Kidney (tissue), 14 donors: ENCODE measurements around the gene AFAP1L2. TPM values are rescaled to one million over a fixed set of nuclear protein-coding genes. Genes with fewer than 3 reads are reported as not detected.

Experiments used
- DNase-seq, 5 donors: peaks; one replicate each; pipeline ENCODE4 v3.0.0-alpha.2; 2013 to 2020
- FAIRE-seq: peaks from 2 replicates; lab custom pipeline; 2012; peaks lifted over from hg19 to GRCh38; lab: Jason Lieb, UNC
- H3K27ac ChIP-seq, 2 donors: one replicate each; pipeline ENCODE4 v1.7.0; 2013; ENCODE audit warnings: low read depth in 2 of 2, low read length in 2 of 2, inconsistent platforms in 1 of 2
- H3K27me3 ChIP-seq: one replicate; pipeline ENCODE4 v1.7.1; 2013; ENCODE audit warnings: low read length, inconsistent platforms; ENCODE audit not compliant: control insufficient read depth, insufficient read depth
- H3K36me3 ChIP-seq, 3 donors: one replicate each; pipeline versions ENCODE4 v1.7.0 to v1.7.1; 2013; ENCODE audit warnings: low read length in 3 of 3, control low read depth in 1 of 3, inconsistent platforms in 1 of 3; ENCODE audit not compliant: insufficient read depth in 3 of 3, control insufficient read depth in 2 of 3
- H3K4me1 ChIP-seq, 3 donors: one replicate each; pipeline versions ENCODE4 v1.7.0 to v1.7.1; 2013; ENCODE audit warnings: low read length in 3 of 3, inconsistent platforms in 1 of 3, low read depth in 1 of 3; ENCODE audit not compliant: control insufficient read depth in 2 of 3, insufficient read depth in 2 of 3
- H3K4me3 ChIP-seq, 3 donors: one replicate each; pipeline versions ENCODE4 v1.7.0 to v1.8.1; 2013; ENCODE audit warnings: low read length in 3 of 3, control low read depth in 1 of 3, inconsistent platforms in 1 of 3
- H3K9ac ChIP-seq, 3 donors: one replicate each; pipeline versions ENCODE4 v1.7.0 to v1.7.1; 2013; ENCODE audit warnings: low read length in 3 of 3, control low read depth in 1 of 3, inconsistent platforms in 1 of 3
- H3K9me3 ChIP-seq, 3 donors: one replicate each; pipeline versions ENCODE4 v1.7.0 to v1.7.1; 2013; ENCODE audit warnings: low read length in 3 of 3, control low read depth in 1 of 3, inconsistent platforms in 1 of 3; ENCODE audit not compliant: control insufficient read depth in 2 of 3, insufficient read depth in 1 of 3
- CTCF ChIP-seq: IDR thresholded peaks from 3 replicates; pipeline ENCODE4 v1.5.1; 2012; ENCODE audit warnings: mild to moderate bottlenecking, moderate library complexity, borderline replicate concordance; ENCODE audit not compliant: insufficient read depth; ENCODE audit errors: extremely low read depth
- intact Hi-C: fragments of 100-400 bp; cut with DNase I; formaldehyde crosslinking; loops from one replicate; pipeline ENCODE4 v1.11.1; 2022
- polyA plus RNA-seq: library from polyadenylated mRNA; stranded (reverse); fragments of 350-450 nt; fragmentation: Illumina TruSeq; extraction: RNeasy Lipid Tissue Mini Kit (QIAGEN cat#74804); gene quantifications from one replicate; pipeline ENCODE4 v1.2.3, GENCODE V29; 2014; ENCODE audit warnings: low read depth, low replicate concordance; ENCODE audit not compliant: insufficient read depth
- total RNA-seq: library from RNA; stranded (reverse); fragmentation: NEBNext Ultra II Directional; extraction: Animal tissue kit (Norgen Biotek cat#: 25700); gene quantifications from one replicate; pipeline ENCODE4 v1.2.1, GENCODE V29; 2021
- donor health status: control.
- donor health status: control.
- donor health status: control.
- donor health status: control.
- donor health status: control.
- donor health status: DM: yes; HTN: yes; CAD: no.
- donor health status: Normal renal cell carcinoma (clear cell type).

AFAP1L2 gene
- total and polyA plus RNA-seq, 2 donors from 2014 or later = 19.8 to 24.0 TPM

- no peak overlapping the region for H3K9ac ChIP-seq
- no peaks in the 10 kb centered on the region for H3K4me1 ChIP-seq
- H3K9me3 ChIP-seq = no peaks in the 10 kb centered on the region
- H3K4me3 ChIP-seq = no peak overlapping the region
- no peak for TF ChIP-seq CTCF
- H3K36me3 ChIP-seq = peaks cover 0 to 13% (median 0%) of the 10 kb centered on the region in 3 donors
- H3K27ac ChIP-seq = no peak overlapping the region
- intact Hi-C loops = no loop called here
- DNase-seq (no peak), FAIRE-seq (no peak)
- H3K27me3 ChIP-seq = no peaks in the 10 kb centered on the region
These were observed 81.3 kb downstream of the AFAP1L2 start for GRCh38 chr10:114323023-114323422.

DNA sequence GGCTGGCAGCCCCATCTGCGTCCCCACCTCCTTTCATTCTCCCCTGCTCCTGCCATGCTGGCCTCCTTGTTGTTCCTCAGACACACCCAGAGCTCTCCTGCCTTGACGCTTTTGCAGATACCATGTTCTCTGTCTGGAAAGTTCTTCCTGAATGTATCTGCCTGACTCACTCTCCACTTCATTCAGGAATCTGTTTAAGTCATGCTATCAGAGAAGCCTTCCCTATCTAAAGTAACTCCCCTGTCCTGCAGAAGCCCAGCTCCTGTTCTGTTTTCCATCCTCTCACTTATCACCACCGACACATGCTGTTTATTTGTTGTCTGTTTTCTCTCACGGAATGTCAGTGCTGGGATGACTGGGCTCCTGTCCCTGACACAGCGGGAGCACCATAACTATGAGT, 82.0 kb downstream of the AFAP1L2 start:
- H3K9me3 ChIP-seq = no peaks in the 10 kb centered on the region
- peaks cover 0 to 13% (median 0%) of the 10 kb centered on the region in 3 donors for H3K36me3 ChIP-seq
- intact Hi-C loops = no loop called here
- no peaks in the 10 kb centered on the region for H3K4me1 ChIP-seq
- FAIRE-seq (no peak), DNase-seq (no peak)
- H3K27ac ChIP-seq = no peak overlapping the region
- H3K4me3 ChIP-seq = no peak overlapping the region
- TF ChIP-seq CTCF = no peak
- H3K9ac ChIP-seq = no peak overlapping the region
- no peaks in the 10 kb centered on the region for H3K27me3 ChIP-seq

DNA sequence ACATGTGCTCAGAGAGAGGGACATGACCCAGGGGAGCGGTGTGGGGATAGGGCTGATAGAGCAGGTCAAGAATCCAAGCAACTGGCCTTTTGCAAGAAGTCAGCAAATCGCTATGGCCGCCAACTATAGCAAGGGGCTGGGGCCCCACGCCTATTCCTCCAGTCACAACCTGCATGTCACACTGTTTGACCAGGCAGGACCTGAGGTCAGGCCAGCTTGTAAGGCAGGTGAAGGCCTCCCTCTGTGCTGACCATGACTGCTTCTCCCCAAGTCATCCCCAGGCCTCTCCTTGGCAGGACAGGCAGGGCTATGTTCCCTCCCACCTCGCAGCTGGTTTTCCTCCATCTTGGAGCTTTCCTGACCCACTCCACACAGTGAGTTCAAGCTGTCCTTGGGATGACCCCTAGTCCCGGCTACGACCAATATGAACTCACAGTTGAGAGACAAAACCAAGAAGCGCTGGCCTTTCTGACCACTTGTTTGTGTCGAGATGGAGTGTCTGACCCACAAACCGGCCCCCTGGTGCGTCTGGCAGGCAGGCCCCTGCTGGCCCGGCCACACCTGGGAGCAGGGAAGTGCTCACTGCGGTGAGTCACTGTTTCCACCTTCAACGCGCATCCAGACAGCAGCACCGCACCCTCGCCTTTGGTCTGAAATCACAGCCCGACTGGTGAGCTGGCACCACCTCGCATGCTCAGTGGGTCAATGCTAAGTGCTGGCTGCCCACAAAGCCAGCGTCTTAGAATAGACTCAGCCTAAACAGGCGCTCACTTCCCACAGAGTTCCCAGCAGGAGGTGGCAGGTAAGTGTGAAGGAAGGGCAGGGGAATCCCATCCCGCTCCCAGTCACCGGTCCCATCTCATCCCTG, 83.8 kb downstream of the AFAP1L2 start:
- Histone ChIP-seq H3K9ac (no peak overlapping the region), H3K27me3 (no peaks in the 10 kb centered on the region), H3K27ac (no peak overlapping the region), H3K4me1 (no peaks in the 10 kb centered on the region), H3K36me3 (peaks cover 0 to 11% (median 0%) of the 10 kb centered on the region in 3 donors), H3K9me3 (no peaks in the 10 kb centered on the region), H3K4me3 (no peak overlapping the region)
- DNase-seq (peak in 1 of 5 donors; percentile 39), FAIRE-seq (no peak)
- intact Hi-C loops = no loop called here
- TF ChIP-seq CTCF = no peak
